Endothelial cell (in vitro differentiated cells): ENCODE data around the gene TFAP2D. TPM values are rescaled to one million over a fixed set of nuclear protein-coding genes. Genes with fewer than 3 reads are reported as not detected.

Experiments used
- DNase-seq: peaks from one replicate; pipeline ENCODE4 v3.0.0; 2021; ENCODE audit warnings: low spot score
- H3K27ac Mint-ChIP-seq: one replicate; pipeline ENCODE4 v1.8.0; 2021; ENCODE audit warnings: mixed read lengths, inconsistent platforms; ENCODE audit not compliant: unreplicated experiment
- H3K27me3 Mint-ChIP-seq: one replicate; pipeline ENCODE4 v1.8.0; 2021; ENCODE audit warnings: mild to moderate bottlenecking, moderate library complexity, mixed read lengths, inconsistent platforms; ENCODE audit not compliant: unreplicated experiment
- H3K36me3 Mint-ChIP-seq: one replicate; pipeline ENCODE4 v1.8.0; 2021; ENCODE audit warnings: mild to moderate bottlenecking, low read depth, mixed read lengths, inconsistent platforms; ENCODE audit not compliant: unreplicated experiment
- H3K4me1 Mint-ChIP-seq: one replicate; pipeline ENCODE4 v1.8.0; 2021; ENCODE audit warnings: mild to moderate bottlenecking, mixed read lengths, inconsistent platforms; ENCODE audit not compliant: unreplicated experiment
- H3K4me3 Mint-ChIP-seq: one replicate; pipeline ENCODE4 v1.8.0; 2021; ENCODE audit warnings: mild to moderate bottlenecking, mixed read lengths, inconsistent platforms; ENCODE audit not compliant: unreplicated experiment
- H3K9me3 Mint-ChIP-seq: one replicate; pipeline ENCODE4 v1.8.0; 2021; ENCODE audit warnings: mixed read lengths, inconsistent platforms; ENCODE audit not compliant: unreplicated experiment
- total RNA-seq: library from RNA; stranded (reverse); fragmentation: NEBNext Ultra II Directional; extraction: Animal tissue kit (Norgen Biotek cat#: 25700); gene quantifications from one replicate; pipeline ENCODE4 v1.2.1, GENCODE V29; 2021; ENCODE audit not compliant: unreplicated experiment
- TF ChIP-seq, protein P1 (sequence below): fragments of 200-600 bp; sonication (generic); IDR thresholded peaks from one replicate; pipeline ENCODE4 v1.5.0; 2021; ENCODE audit warnings: antibody characterized with exemption; ENCODE audit not compliant: unreplicated experiment

The TFAP2D gene
- total RNA-seq, 1 donor from 2014 or later, result 0.31 TPM

DNA sequence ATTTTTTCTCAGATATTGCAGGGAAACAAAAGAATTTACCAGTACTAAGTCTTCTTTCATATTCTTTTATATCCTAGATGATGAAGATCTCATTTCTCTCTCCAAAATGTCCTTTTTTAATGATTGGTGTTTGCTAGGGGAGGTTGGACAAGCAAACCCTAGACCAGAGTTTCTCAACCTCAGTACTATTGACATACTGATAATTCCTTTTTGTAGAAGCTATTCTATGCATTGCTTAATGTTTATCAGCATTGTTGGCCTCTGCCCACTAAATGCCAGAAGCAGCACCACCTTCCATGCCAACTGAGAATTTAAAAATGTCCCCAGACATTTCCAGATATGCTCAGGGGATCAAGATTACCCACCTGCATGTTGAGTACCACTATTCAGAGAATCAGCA lies 91.0 kb downstream of the TFAP2D start:
- Mint-ChIP-seq H3K36me3 (no peaks in the 10 kb centered on the region), H3K27me3 (no peaks in the 10 kb centered on the region), H3K27ac (no peak overlapping the region), H3K4me1 (no peaks in the 10 kb centered on the region), H3K4me3 (no peak overlapping the region), H3K9me3 (no peaks in the 10 kb centered on the region)
- TF ChIP-seq, protein P1, sequence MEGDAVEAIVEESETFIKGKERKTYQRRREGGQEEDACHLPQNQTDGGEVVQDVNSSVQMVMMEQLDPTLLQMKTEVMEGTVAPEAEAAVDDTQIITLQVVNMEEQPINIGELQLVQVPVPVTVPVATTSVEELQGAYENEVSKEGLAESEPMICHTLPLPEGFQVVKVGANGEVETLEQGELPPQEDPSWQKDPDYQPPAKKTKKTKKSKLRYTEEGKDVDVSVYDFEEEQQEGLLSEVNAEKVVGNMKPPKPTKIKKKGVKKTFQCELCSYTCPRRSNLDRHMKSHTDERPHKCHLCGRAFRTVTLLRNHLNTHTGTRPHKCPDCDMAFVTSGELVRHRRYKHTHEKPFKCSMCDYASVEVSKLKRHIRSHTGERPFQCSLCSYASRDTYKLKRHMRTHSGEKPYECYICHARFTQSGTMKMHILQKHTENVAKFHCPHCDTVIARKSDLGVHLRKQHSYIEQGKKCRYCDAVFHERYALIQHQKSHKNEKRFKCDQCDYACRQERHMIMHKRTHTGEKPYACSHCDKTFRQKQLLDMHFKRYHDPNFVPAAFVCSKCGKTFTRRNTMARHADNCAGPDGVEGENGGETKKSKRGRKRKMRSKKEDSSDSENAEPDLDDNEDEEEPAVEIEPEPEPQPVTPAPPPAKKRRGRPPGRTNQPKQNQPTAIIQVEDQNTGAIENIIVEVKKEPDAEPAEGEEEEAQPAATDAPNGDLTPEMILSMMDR, result no peak
- no peak for DNase-seq

GRCh38 chr6:50807035-50807434 lies 93.7 kb downstream of the TFAP2D start:
- H3K4me1 Mint-ChIP-seq, result no peaks in the 10 kb centered on the region
- H3K9me3 Mint-ChIP-seq, result no peaks in the 10 kb centered on the region
- H3K27ac Mint-ChIP-seq, result no peak overlapping the region
- DNase-seq, result no peak
- TF ChIP-seq, protein P1, result no peak
- H3K4me3 Mint-ChIP-seq, result no peak overlapping the region
- peaks cover 3% of the 10 kb centered on the region for H3K27me3 Mint-ChIP-seq
- no peaks in the 10 kb centered on the region for H3K36me3 Mint-ChIP-seq

DNA sequence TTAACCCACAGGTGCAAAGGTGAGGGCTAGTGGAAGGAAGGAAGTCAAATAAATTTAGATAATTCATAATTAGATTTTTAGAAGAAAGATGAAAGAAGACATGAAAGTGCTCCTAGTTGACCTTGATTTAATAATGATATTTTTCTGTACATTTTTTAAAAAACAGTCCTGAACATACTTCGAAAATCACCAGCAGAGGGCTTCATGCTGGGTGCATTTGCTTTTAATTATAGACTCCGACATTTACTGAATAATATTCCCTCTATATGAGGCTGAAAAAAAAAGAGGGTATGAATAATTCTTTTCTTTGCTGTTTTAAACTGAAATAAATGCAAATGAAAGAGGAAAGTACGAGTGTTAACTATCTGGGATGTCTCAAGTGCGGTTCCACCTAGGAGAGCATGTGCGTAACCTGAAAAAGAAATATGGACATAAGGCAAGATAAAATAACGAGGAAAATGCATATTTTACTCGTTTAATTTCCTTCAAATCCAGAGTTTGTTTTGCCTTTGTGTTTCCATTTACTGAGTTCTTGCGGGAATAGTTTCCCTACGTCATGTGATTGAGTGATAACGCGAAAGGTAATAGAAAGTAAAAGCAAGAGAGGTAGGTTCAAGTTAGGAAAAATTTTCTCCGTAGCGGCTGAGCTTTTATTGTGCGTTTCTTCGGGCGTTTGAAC lies 102.2 kb downstream of the TFAP2D start:
- TF ChIP-seq, protein P1, result no peak
- Mint-ChIP-seq H3K4me1 (peaks cover 14% of the 10 kb centered on the region), H3K27ac (no peak overlapping the region), H3K27me3 (peaks cover 11% of the 10 kb centered on the region), H3K36me3 (no peaks in the 10 kb centered on the region), H3K9me3 (no peaks in the 10 kb centered on the region), H3K4me3 (peak overlapping the region; percentile 87)
- DNase-seq, result no peak

DNA sequence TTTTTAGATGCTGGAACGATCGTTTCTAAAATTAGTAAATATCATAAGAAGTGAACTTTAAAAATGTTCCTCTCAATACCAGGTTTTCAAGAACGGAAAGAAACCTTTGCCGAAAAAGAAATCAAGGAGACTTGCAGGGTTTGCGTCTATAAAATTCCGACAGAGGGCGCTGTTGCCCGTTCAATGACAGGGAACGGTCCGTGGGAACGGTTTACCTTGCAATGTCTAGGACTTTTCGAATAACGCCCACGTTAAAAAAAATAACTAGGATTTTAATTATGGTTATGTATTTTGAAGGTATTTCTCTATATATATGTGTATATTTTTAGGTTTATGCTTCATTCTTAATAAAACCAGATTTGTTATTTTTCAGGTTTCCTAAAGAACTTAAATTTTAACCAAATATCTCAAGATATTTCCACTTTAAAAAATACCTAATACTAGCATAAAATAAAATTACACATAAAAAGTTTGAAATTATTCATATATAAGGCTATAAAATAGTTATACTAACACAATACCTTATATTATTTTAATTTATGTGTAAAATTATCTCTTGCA lies 102.9 kb downstream of the TFAP2D start:
- peak; percentile 77 for DNase-seq
- TF ChIP-seq, protein P1, result peak; percentile 93
- H3K4me1 Mint-ChIP-seq, result peaks cover 18% of the 10 kb centered on the region
- no peaks in the 10 kb centered on the region for H3K9me3 Mint-ChIP-seq
- peak overlapping the region; percentile 87 for H3K4me3 Mint-ChIP-seq
- no peaks in the 10 kb centered on the region for H3K36me3 Mint-ChIP-seq
- peaks cover 14% of the 10 kb centered on the region for H3K27me3 Mint-ChIP-seq
- no peak overlapping the region for H3K27ac Mint-ChIP-seq

DNA sequence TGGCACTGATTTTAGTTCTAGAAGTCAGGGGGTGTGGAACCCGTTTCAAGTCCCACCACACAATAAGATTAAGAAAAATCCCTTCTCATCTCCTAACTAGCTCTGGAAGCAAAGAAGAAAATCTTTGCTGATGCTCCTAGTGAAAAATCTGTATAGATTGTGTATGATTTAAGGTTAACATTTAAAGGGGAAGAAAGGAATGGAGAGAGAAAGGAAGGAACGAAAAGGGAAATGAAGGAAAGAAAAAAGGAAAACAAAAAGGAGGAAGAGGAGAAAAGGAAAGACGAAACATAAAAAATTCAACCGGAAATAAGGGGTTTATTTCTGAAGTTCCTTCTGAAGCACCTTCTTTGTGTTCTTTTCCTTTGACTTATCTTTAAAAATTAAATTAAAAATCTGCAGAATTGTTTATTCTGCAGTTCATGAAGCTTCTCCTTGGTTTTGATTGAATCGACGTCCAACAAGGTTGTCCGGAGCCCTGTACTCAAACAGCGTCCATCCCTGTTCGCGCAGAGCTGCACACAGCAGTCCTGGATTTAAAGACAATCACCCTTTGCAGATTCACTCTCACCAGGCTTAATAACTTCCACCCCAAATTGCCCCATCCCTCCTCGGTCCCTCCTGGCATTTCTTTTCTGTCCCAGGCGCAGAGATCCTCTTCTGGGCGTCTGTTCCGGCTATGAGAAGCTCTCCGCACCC lies 103.8 kb downstream of the TFAP2D start:
- Mint-ChIP-seq H3K4me3 (no peak overlapping the region), H3K4me1 (peaks cover 23% of the 10 kb centered on the region), H3K27ac (no peak overlapping the region)

More for the DNA sequence above, 103.8 kb downstream of the TFAP2D start:
- peaks cover 20% of the 10 kb centered on the region for H3K27me3 Mint-ChIP-seq
- DNase-seq, result no peak
- H3K9me3 Mint-ChIP-seq, result no peaks in the 10 kb centered on the region
- TF ChIP-seq, protein P1, result no peak
- H3K36me3 Mint-ChIP-seq, result no peaks in the 10 kb centered on the region
